Brain microvascular endothelial cell (primary cell): ENCODE data around the gene XRRA1.

Experiments
- DNase-seq: peaks from one replicate; pipeline ENCODE4 v3.0.0-alpha.2; 2020
- H3K27ac ChIP-seq: fragments of 250-450 bp; sonication (Bioruptor Pico); 2 replicates; pipeline ENCODE4 v1.5.1; 2020; ENCODE audit warnings: mild to moderate bottlenecking, moderate library complexity
- H3K27me3 ChIP-seq: fragments of 250-450 bp; sonication (Bioruptor Pico); replicated peaks from 2 replicates; pipeline ENCODE4 v1.5.1; 2020; ENCODE audit warnings: mild to moderate bottlenecking
- H3K36me3 ChIP-seq: fragments of 250-450 bp; sonication (Bioruptor Pico); replicated peaks from 2 replicates; pipeline ENCODE4 v1.5.1; 2020; ENCODE audit warnings: mild to moderate bottlenecking
- H3K4me3 ChIP-seq: 2 replicates; pipeline ENCODE4 v1.5.1; 2011; ENCODE audit warnings: low read depth, mild to moderate bottlenecking, control low read depth, low read length, moderate library complexity
- in situ Hi-C: cut with HindIII; loops from 2 replicates; pipeline ENCODE4 v1.10.0; 2017; ENCODE audit warnings: low sequenced_read_pairs, low pct_ligation_motif_present
- TF ChIP-seq, protein P1 (sequence below): IDR thresholded peaks from 2 replicates; pipeline ENCODE4 v1.5.1; 2011; ENCODE audit warnings: low read depth, mild to moderate bottlenecking, moderate library complexity, low read length, control low read depth, inconsistent platforms; ENCODE audit errors: missing control alignments

XRRA1 gene

DNA sequence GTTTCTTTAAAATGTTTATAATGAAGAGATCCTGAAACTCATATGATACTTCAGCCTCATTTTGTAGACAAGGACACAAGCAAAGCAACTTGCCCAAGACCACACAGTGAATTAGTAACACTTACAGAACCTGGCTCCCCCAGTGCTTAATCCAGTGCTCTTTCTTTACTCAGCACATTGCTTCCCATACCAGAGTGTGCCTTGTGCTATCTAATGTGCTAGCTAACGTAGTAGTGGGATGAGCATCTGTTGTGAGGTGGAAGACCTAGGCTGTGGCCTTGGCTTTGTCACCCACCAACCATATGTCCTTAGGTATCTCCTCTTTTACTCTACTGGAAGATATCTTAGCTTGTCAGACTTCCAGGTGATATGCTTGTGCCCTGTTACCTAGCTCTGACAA lies 5.3 kb upstream of the XRRA1 start:
- Histone ChIP-seq H3K27me3 (no peaks in the 10 kb centered on the region), H3K27ac (no peak overlapping the region), H3K4me3 (no peak overlapping the region), H3K36me3 (peaks cover 15% of the 10 kb centered on the region)
- TF ChIP-seq, protein P1, sequence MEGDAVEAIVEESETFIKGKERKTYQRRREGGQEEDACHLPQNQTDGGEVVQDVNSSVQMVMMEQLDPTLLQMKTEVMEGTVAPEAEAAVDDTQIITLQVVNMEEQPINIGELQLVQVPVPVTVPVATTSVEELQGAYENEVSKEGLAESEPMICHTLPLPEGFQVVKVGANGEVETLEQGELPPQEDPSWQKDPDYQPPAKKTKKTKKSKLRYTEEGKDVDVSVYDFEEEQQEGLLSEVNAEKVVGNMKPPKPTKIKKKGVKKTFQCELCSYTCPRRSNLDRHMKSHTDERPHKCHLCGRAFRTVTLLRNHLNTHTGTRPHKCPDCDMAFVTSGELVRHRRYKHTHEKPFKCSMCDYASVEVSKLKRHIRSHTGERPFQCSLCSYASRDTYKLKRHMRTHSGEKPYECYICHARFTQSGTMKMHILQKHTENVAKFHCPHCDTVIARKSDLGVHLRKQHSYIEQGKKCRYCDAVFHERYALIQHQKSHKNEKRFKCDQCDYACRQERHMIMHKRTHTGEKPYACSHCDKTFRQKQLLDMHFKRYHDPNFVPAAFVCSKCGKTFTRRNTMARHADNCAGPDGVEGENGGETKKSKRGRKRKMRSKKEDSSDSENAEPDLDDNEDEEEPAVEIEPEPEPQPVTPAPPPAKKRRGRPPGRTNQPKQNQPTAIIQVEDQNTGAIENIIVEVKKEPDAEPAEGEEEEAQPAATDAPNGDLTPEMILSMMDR = no peak
- DNase-seq = no peak
- in situ Hi-C loops = no loop called here

DNA sequence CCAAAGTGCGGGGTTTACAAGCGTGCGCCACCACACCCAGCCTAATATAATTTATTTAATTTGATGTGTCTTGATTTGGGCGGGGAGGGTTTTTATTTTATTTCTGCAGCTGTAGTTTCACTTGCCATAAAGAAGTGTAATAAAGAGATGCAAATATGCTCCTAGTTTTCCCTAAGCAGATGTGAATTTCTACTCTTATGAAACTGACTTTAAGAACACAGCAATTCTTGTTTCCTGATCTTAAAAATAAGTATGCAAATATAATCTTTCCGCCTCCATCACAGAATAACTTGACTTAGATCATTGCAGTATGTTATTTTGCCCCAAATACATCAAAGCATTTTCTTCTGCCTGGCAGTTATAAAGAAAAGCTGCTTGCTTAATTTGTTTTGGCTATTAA lies 4.6 kb upstream of the XRRA1 start:
- in situ Hi-C loops = no loop called here
- Histone ChIP-seq H3K36me3 (peaks cover 15% of the 10 kb centered on the region), H3K27ac (no peak overlapping the region), H3K27me3 (no peaks in the 10 kb centered on the region), H3K4me3 (no peak overlapping the region)
- TF ChIP-seq, protein P1 = no peak
- DNase-seq = no peak

DNA sequence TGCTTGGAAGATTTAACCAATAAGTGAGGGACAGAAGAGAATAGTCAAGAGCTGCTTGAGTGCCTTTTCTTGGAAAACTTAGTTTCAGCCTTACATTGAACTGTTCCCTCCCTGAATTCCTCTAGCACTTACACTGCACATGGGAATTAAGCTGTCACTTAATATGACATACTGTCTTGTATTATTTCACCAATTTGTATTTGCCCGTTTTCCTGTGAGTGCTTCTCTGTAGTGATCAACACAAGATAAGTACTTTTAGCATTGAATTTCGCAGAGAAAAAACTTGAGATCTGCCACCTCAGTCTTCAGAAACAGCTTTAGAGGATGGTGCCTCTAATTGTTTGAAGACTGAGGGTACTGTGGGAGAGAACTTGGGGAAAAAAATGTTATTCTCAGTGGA lies 3.9 kb upstream of the XRRA1 start:
- in situ Hi-C loops = no loop called here
- TF ChIP-seq, protein P1 = no peak
- Histone ChIP-seq H3K27me3 (no peaks in the 10 kb centered on the region), H3K4me3 (no peak overlapping the region), H3K27ac (no peak overlapping the region), H3K36me3 (peaks cover 15% of the 10 kb centered on the region)
- no peak for DNase-seq

DNA sequence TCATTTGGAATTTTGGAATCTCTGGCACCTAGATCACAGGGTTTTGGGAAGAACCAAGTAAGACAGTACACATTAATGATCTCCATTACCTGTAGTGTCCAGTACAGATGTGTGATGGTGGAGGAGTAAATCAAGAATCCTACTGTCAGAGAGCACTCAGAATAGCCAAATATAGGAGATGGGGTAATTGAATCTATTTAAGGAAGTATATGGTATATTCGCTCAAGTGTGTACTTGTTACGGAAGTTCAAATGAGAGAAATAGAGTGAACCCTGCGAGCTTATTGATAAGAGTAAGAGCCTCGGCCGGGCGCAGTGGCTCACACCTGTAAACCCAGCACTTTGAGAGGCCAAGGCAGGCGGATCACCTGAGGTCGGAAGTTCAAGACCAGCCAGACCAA lies 2.3 kb upstream of the XRRA1 start:
- Histone ChIP-seq H3K27ac (no peak overlapping the region), H3K36me3 (peaks cover 13% of the 10 kb centered on the region), H3K27me3 (no peaks in the 10 kb centered on the region), H3K4me3 (no peak overlapping the region)
- TF ChIP-seq, protein P1 = no peak
- in situ Hi-C loops = no loop called here
- DNase-seq = no peak

DNA sequence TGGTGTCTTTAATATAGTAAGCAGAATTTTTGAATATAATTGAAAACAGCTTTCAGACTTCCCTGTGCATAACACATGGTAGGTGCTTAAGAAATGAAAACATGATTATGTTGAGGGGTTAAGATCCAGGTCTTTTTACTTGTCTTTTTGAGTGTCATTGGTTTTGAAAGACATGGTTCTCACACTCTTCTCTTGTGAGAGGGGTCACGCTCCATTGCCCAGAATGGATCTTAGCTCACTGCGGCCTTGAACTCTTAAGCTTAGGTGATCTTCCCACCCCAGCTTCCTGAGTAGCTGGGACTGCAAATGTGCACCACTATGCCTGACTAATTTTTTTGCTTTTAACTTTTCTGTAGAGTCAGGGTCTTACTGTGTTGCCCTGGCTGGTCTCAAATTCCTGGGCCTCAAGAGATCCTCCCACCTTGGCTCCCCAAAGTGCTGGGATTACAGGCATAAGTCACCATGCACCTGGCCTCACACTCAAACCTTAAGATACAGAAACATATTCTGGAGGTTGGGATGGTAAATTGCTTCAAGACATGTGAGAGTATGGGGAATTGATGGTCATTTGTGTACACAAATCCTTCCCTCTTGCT lies 1.6 kb upstream of the XRRA1 start:
- TF ChIP-seq, protein P1 = no peak
- DNase-seq = no peak
- Histone ChIP-seq H3K27ac (peak overlapping the region; percentile 87), H3K36me3 (peaks cover 13% of the 10 kb centered on the region), H3K4me3 (peak overlapping the region; percentile 99), H3K27me3 (no peaks in the 10 kb centered on the region)
- in situ Hi-C loops = no loop called here

DNA sequence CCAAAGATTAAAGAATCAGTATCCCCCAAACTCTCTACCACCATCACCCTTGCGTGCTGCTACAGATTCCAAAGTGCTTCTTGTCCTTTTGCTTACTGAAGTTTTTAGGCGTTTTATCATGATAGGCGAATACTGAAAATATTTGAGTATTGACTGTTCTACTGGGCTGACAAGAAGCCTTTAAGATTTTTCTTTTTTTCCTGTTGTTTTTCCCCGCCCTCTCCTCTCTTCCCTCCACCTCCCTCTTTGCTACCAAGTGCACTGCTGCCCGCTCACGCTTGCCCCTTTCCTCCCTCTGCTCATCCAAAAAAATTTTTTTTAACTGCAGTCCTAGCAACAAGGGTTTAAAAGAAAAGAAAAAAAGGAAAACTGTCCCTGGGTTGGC lies 854 bp upstream of the XRRA1 start:
- TF ChIP-seq, protein P1 = no peak
- in situ Hi-C loops = no loop called here
- Histone ChIP-seq H3K27ac (peak overlapping the region; percentile 87), H3K27me3 (no peaks in the 10 kb centered on the region), H3K4me3 (peak overlapping the region; percentile 99), H3K36me3 (peaks cover 13% of the 10 kb centered on the region)
- DNase-seq = no peak
